ENCODE data around the gene ARHGEF7.
"Not testable (repeated sequence)": the region's sequence is repeated elsewhere in the genome, so short reads cannot be mapped to it uniquely, and the experiment has no call there.

DNA sequence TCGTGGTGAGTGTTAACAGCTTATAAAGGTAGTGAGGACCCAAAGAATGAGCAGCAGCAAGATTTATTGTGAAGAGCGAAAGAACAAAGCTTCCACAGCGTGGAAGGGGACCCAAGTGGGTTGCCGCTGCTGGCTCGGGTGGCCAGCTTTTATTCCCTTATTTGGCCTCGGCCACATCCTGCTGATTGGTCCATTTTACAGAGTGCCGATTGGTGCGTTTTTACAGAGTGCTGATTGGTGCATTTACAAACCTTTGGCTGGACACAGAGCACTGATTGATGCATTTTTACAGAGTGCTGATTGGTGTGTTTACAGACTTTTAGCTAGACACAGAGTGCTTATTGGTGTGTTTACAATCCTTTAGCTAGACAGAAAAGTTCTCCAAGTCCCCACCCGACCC, 74.4 kb downstream of the ARHGEF7 start:
- TF ChIP-seq ATF3 (CRISPR knock-in tag; conservative IDR thresholded peaks at IDR 0.05); EMX1 (CRISPR knock-in tag; IDR thresholded peaks at IDR 0.05); AFF4 (CRISPR knock-in tag; IDR thresholded peaks at IDR 0.05; ENCODE audit: borderline replicate concordance); CTCF (IDR thresholded peaks at IDR 0.05); PREB (CRISPR knock-in tag; IDR thresholded peaks at IDR 0.05; ENCODE audit: borderline replicate concordance); NR3C1 (CRISPR knock-in tag; conservative IDR thresholded peaks at IDR 0.05; ENCODE audit: low read depth); ZNF263 (CRISPR knock-in tag; IDR thresholded peaks at IDR 0.05; ENCODE audit: low read depth); ZNF317 (CRISPR knock-in tag; IDR thresholded peaks at IDR 0.05; ENCODE audit: borderline replicate concordance, low read depth); ZSCAN18 (CRISPR knock-in tag; IDR thresholded peaks at IDR 0.05); E2F5 (CRISPR knock-in tag; IDR thresholded peaks at IDR 0.05); ZMAT4 (CRISPR knock-in tag; IDR thresholded peaks at IDR 0.05): not testable (repeated sequence)
- TF ChIP-seq, protein P1, sequence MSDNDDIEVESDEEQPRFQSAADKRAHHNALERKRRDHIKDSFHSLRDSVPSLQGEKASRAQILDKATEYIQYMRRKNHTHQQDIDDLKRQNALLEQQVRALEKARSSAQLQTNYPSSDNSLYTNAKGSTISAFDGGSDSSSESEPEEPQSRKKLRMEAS (CRISPR knock-in tag; IDR thresholded peaks at IDR 0.05): not testable (repeated sequence)
